Testis (tissue), 2 donors: ENCODE measurements around the gene LRRC74A.

Source experiments
- POLR2A ChIP-seq: fragments of 450-650 bp; IDR thresholded peaks from one replicate; pipeline ENCODE4 v1.6.1; 2017; ENCODE audit warnings: antibody characterized with exemption, mild to moderate bottlenecking, moderate library complexity
- TF ChIP-seq, protein P1 (sequence below), 3 experiments: fragments of 450-650 bp in 2 of 3; fragments of 200-600 bp in 1 of 3; sonication (generic) in 1 of 3; IDR thresholded peaks; one replicate each; pipeline ENCODE4 v1.5.1; 2016 to 2019; ENCODE audit warnings: antibody characterized with exemption in 3 of 3, mild to moderate bottlenecking in 2 of 3, moderate library complexity in 1 of 3

DNA sequence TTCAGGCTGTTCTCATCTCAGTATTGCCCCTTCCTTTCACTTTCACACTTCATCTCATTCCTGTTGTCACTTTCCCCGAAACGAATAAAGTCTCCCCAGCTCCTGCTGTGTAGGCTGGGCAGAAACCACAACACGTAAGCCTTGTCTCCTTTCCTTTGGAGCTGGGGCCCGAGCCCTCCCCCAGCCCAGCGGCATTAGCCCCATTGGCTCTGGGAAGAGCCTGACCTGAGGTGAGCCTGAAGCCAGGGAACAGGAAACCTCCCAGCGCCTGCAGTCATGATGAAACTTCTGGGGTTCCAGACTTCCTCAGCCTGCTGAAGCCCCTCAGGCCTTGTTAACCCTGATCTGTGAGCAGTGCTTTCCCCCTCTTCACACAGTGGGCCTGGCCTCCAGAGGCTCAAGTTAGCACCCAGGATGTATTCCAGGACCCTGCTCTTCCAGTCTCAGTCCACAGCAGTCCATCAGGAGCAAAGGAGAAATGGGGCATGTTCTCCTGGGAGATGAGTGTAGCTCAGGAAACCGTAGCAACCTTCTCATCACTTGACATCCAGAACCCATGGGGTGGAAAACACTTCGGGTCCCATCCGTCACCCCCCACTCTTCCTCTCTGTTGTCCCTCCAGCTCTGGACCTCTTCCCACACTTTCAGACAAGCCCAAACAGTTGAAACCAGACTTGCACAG lies 43.2 kb upstream of the LRRC74A start:
- no peak for TF ChIP-seq POLR2A
- TF ChIP-seq, protein P1, sequence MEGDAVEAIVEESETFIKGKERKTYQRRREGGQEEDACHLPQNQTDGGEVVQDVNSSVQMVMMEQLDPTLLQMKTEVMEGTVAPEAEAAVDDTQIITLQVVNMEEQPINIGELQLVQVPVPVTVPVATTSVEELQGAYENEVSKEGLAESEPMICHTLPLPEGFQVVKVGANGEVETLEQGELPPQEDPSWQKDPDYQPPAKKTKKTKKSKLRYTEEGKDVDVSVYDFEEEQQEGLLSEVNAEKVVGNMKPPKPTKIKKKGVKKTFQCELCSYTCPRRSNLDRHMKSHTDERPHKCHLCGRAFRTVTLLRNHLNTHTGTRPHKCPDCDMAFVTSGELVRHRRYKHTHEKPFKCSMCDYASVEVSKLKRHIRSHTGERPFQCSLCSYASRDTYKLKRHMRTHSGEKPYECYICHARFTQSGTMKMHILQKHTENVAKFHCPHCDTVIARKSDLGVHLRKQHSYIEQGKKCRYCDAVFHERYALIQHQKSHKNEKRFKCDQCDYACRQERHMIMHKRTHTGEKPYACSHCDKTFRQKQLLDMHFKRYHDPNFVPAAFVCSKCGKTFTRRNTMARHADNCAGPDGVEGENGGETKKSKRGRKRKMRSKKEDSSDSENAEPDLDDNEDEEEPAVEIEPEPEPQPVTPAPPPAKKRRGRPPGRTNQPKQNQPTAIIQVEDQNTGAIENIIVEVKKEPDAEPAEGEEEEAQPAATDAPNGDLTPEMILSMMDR (IDR thresholded peaks at IDR 0.05): no peak
